DOHH2 (cell line): ENCODE measurements around the gene GGT1.
"Not testable (repeated sequence)": the region's sequence is repeated elsewhere in the genome, so short reads cannot be mapped to it uniquely, and the experiment has no call there.

Source experiments
- H3F3A ChIP-seq: fragments of 200-600 bp; sonication (generic), shearing (Covaris generic); 2 replicates; pipeline ENCODE4 v1.6.0; 2016; ENCODE audit warnings: antibody characterized with exemption, mild to moderate bottlenecking; ENCODE audit not compliant: control insufficient read depth, insufficient read depth
- H3K27ac ChIP-seq: fragments of 200-600 bp; sonication (generic); 2 replicates; pipeline ENCODE4 v1.5.1; 2014; ENCODE audit warnings: low read depth, mild to moderate bottlenecking, low read length, moderate library complexity
- H3K27me3 ChIP-seq: fragments of 200-600 bp; sonication (generic); 2 replicates; pipeline ENCODE4 v1.6.1; 2014; ENCODE audit warnings: mild to moderate bottlenecking, low read length, mixed read lengths; ENCODE audit not compliant: control insufficient read depth
- H3K36me3 ChIP-seq: fragments of 200-600 bp; sonication (generic); 2 replicates; pipeline ENCODE4 v1.6.1; 2014; ENCODE audit warnings: mild to moderate bottlenecking, low read length, moderate library complexity, mixed read lengths; ENCODE audit not compliant: control insufficient read depth
- H3K4me1 ChIP-seq: fragments of 200-600 bp; sonication (generic); 2 replicates; pipeline ENCODE4 v1.6.1; 2014; ENCODE audit warnings: mild to moderate bottlenecking, low read length, mixed read lengths; ENCODE audit not compliant: control insufficient read depth
- H3K4me2 ChIP-seq: fragments of 200-600 bp; sonication (generic); 2 replicates; pipeline ENCODE4 v1.6.0; 2014; ENCODE audit warnings: mild to moderate bottlenecking, low read length, moderate library complexity
- H3K4me3 ChIP-seq: fragments of 200-600 bp; sonication (generic); 2 replicates; pipeline ENCODE4 v1.5.1; 2014; ENCODE audit warnings: mild to moderate bottlenecking, low read length, mixed read lengths
- H3K79me2 ChIP-seq: fragments of 200-600 bp; sonication (generic); 2 replicates; pipeline ENCODE4 v1.6.1; 2014; ENCODE audit warnings: mild to moderate bottlenecking, low read length, mixed read lengths; ENCODE audit not compliant: control insufficient read depth
- H3K9me2 ChIP-seq: fragments of 200-600 bp; sonication (generic); replicated peaks from 2 replicates; pipeline ENCODE4 v1.6.1; 2014; ENCODE audit warnings: mild to moderate bottlenecking, low read length, mixed read lengths; ENCODE audit not compliant: control insufficient read depth
- H3K9me3 ChIP-seq: fragments of 200-600 bp; sonication (generic); 2 replicates; pipeline ENCODE4 v1.6.1; 2014; ENCODE audit warnings: antibody characterized with exemption, low read length, mixed read lengths; ENCODE audit not compliant: control insufficient read depth, insufficient read depth
- H4K20me1 ChIP-seq: fragments of 200-600 bp; sonication (generic); 2 replicates; pipeline ENCODE4 v1.6.0; 2014; ENCODE audit warnings: low read depth, mild to moderate bottlenecking, antibody characterized with exemption, low read length, moderate library complexity; ENCODE audit not compliant: control insufficient read depth, insufficient read depth
- TF ChIP-seq, protein P1 (sequence below): fragments of 200-600 bp; sonication (generic); IDR thresholded peaks from one replicate; pipeline ENCODE4 v1.5.1; 2014; ENCODE audit warnings: antibody characterized with exemption, mild to moderate bottlenecking, low read depth, low read length; ENCODE audit not compliant: poor library complexity, severe bottlenecking

GGT1 gene

GRCh38 chr22:24609888-24610287, 6.9 kb downstream of the GGT1 start:
- not testable (repeated sequence) for H3F3A ChIP-seq, H3K4me1 ChIP-seq, H4K20me1 ChIP-seq, H3K27ac ChIP-seq, H3K36me3 ChIP-seq, H3K79me2 ChIP-seq, H3K4me3 ChIP-seq, H3K4me2 ChIP-seq, H3K9me2 ChIP-seq, H3K27me3 ChIP-seq, H3K9me3 ChIP-seq

- H3F3A ChIP-seq, H3K9me3 ChIP-seq, H3K4me2 ChIP-seq, H3K79me2 ChIP-seq, H3K9me2 ChIP-seq, H3K27me3 ChIP-seq, H3K4me3 ChIP-seq, H4K20me1 ChIP-seq, H3K36me3 ChIP-seq, H3K27ac ChIP-seq, H3K4me1 ChIP-seq: not testable (repeated sequence)
Measured at GRCh38 chr22:24614794-24615193, 11.8 kb downstream of the GGT1 start.

DNA sequence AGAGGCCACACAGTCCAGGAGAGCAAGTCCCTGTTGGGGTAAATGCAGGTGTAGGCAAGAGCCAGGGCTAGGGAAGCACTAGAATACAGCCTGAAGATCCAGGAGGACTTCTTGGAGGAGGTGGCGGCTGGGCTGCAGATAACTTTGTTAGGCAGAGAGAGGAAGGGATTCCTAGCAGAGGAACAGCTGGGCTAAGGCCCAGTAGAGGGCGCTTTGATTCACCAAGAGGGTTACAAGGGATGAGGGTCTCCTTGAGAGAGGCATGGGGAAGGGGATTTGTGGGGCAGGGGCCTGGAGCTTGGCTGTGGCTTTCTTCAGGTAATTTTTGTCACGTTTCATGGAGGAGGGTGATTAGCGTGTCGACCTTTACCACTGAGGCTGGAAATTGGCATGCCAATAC, 18.3 kb downstream of the GGT1 start:
- H3K27me3 ChIP-seq, H4K20me1 ChIP-seq, H3K4me1 ChIP-seq, H3K27ac ChIP-seq, H3F3A ChIP-seq, H3K9me3 ChIP-seq, H3K9me2 ChIP-seq, H3K4me2 ChIP-seq, H3K79me2 ChIP-seq, H3K36me3 ChIP-seq, H3K4me3 ChIP-seq: not testable (repeated sequence)

DNA sequence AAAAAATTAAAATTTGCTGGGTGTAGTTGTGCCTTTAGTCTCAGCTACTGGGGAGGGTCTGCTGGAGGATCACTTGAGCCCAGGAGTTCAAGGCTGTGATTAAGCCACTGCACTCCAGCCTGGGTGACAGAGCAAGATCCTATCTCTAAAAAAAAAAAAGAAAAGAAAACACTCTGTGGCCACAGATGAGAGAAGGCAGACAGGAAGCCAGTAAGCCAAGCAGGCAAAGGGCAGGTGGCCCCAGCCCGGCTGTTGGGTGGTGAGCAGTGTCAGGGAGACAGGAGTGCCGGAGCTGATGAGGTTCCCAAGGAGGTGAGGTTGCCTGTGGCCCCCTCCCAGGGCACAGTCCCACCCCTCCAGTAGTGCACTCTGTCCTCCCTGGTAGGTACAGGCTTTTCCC, 19.6 kb downstream of the GGT1 start:
- H3K79me2 ChIP-seq, H3K4me3 ChIP-seq, H3K9me3 ChIP-seq, H3K27ac ChIP-seq, H3K27me3 ChIP-seq, H3K4me1 ChIP-seq, H3K36me3 ChIP-seq, H4K20me1 ChIP-seq, H3K9me2 ChIP-seq, H3K4me2 ChIP-seq, H3F3A ChIP-seq: not testable (repeated sequence)

GRCh38 chr22:24627911-24628310, 24.9 kb downstream of the GGT1 start:
- not testable (repeated sequence) for H3K9me2 ChIP-seq, H3K79me2 ChIP-seq

DNA sequence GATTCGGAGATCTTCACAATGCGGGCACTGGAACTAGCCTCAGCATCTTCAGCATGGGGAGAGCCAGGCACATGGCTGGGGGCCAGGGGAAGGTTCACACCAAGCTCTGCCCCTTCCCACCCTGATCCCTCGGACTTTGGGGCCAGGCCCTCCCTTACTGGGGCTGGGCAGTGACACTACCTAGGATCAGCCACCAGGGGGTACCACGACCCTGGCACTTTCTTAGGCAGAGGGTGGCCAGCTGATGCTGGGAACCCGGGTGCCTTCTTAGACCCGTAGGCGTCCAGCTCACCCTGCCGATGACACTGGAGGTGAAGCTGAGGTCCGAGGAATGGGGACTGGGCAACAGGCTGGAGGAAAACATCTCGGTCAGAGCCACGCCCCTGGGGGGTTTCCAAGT, 26.1 kb downstream of the GGT1 start:
- not testable (repeated sequence) for H3K9me2 ChIP-seq, H3K27ac ChIP-seq, H4K20me1 ChIP-seq, H3K4me1 ChIP-seq, H3K79me2 ChIP-seq, H3K9me3 ChIP-seq, H3K36me3 ChIP-seq, H3F3A ChIP-seq, H3K4me2 ChIP-seq, H3K27me3 ChIP-seq, H3K4me3 ChIP-seq
- TF ChIP-seq, protein P1, sequence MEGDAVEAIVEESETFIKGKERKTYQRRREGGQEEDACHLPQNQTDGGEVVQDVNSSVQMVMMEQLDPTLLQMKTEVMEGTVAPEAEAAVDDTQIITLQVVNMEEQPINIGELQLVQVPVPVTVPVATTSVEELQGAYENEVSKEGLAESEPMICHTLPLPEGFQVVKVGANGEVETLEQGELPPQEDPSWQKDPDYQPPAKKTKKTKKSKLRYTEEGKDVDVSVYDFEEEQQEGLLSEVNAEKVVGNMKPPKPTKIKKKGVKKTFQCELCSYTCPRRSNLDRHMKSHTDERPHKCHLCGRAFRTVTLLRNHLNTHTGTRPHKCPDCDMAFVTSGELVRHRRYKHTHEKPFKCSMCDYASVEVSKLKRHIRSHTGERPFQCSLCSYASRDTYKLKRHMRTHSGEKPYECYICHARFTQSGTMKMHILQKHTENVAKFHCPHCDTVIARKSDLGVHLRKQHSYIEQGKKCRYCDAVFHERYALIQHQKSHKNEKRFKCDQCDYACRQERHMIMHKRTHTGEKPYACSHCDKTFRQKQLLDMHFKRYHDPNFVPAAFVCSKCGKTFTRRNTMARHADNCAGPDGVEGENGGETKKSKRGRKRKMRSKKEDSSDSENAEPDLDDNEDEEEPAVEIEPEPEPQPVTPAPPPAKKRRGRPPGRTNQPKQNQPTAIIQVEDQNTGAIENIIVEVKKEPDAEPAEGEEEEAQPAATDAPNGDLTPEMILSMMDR: peak; percentile 27

More at GRCh38 chr22:24627911-24628310, 24.9 kb downstream of the GGT1 start:
- not testable (repeated sequence) for H3F3A ChIP-seq, H3K4me3 ChIP-seq, H3K27ac ChIP-seq, H3K27me3 ChIP-seq, H3K4me1 ChIP-seq, H3K9me3 ChIP-seq, H3K4me2 ChIP-seq, H4K20me1 ChIP-seq, H3K36me3 ChIP-seq

DNA sequence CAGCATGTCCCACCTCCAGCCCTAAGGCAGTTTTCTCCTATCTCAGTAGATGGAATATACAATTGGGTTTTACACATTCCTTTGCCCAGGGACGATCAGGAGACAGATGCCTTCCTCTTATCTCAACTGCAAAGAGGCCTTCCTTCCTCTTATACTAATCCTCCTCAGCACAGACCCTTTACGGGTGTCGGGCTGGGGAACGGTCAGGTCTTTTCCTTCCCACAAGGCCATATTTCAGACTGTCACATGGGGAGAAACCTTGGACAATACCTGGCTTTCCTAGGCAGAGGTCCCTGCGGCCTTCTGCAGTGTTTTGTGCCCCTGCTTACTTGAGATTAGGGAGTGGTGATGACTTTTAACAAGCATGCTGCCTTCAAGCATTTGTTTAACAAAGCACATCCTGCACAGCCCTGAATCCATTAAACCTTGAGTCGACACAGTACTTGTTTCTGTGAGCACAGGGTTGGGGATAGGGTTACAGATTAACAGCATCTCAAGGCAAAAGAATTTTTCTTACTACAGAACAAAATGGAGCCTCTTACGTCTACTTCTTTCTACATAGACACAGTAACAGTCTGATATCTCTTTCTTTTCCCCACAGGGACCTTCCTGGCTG, 27.9 kb downstream of the GGT1 start:
- not testable (repeated sequence) for H3K9me3 ChIP-seq, H4K20me1 ChIP-seq, H3K79me2 ChIP-seq, H3K27ac ChIP-seq, H3K9me2 ChIP-seq, H3K36me3 ChIP-seq, H3K4me1 ChIP-seq, H3F3A ChIP-seq, H3K4me3 ChIP-seq, H3K27me3 ChIP-seq, H3K4me2 ChIP-seq
